ENCODE data around the gene RABL2A. TPM values are rescaled to one million over a fixed set of nuclear protein-coding genes. Genes with fewer than 3 reads are reported as not detected.
"Not testable (repeated sequence)": the region's sequence is repeated elsewhere in the genome, so short reads cannot be mapped to it uniquely, and the experiment has no call there.

The RABL2A gene
- polyA plus RNA-seq, 2 of the 4 experiments (the other 2 are of a cell fraction): 13.0 to 20.8 TPM

DNA sequence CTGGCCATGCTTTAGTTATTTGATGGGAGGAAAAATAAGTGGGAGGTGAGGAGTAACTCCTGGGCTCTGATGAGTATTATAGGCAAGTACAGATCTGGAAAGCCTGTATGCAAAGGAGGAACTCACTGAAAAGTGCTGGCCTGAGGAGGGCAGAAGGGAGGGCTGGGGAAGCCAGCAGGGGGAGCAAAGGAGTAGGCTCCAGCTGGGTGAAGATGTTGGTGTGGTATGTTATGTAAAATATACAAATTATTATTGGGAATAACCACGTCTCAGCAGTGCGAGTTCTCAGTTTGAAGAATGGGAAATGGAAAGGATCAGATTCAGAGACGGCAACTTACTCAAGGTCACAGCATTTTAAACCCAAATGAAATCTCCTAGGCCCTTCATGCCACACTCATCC, 39.9 kb upstream of the RABL2A start:
- CTCF ChIA-PET, H3K4me1 ChIP-seq, H3K4me3 ChIP-seq, POLR2A ChIA-PET, H3K4me2 ChIP-seq, H3K9me3 ChIP-seq, H3K27ac ChIP-seq, FAIRE-seq: not testable (repeated sequence)
- peak in 1 of 2 experiments; percentile 43 for DNase-seq (ENCODE audit: low read depth in 1 of 2, low spot score in 1 of 2)
- 23% methylated on average over 3 of the region's 3 CpGs for WGBS (ENCODE audit: missing lambda C conversion rate)
- ATAC-seq: peak in 1 of 2 experiments; percentile 76; a peak in 1 of 6 replicates
- TF ChIP-seq RAD21 (conservative IDR thresholded peaks at IDR 0.05 in 1 of 2, IDR thresholded peaks at IDR 0.05 in 1 of 2) (peak in 1 of 2 experiments; percentile 12; a peak in 1 of 5 replicates), SMC3 (IDR thresholded peaks at IDR 0.05) (0 out of 3 replicates have a peak, but pooled peaks have one; percentile 7)
- TF ChIP-seq, protein P1, sequence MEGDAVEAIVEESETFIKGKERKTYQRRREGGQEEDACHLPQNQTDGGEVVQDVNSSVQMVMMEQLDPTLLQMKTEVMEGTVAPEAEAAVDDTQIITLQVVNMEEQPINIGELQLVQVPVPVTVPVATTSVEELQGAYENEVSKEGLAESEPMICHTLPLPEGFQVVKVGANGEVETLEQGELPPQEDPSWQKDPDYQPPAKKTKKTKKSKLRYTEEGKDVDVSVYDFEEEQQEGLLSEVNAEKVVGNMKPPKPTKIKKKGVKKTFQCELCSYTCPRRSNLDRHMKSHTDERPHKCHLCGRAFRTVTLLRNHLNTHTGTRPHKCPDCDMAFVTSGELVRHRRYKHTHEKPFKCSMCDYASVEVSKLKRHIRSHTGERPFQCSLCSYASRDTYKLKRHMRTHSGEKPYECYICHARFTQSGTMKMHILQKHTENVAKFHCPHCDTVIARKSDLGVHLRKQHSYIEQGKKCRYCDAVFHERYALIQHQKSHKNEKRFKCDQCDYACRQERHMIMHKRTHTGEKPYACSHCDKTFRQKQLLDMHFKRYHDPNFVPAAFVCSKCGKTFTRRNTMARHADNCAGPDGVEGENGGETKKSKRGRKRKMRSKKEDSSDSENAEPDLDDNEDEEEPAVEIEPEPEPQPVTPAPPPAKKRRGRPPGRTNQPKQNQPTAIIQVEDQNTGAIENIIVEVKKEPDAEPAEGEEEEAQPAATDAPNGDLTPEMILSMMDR (IDR thresholded peaks at IDR 0.05): peak; percentile 32; the same call in 2 of the 3 replicates

DNA sequence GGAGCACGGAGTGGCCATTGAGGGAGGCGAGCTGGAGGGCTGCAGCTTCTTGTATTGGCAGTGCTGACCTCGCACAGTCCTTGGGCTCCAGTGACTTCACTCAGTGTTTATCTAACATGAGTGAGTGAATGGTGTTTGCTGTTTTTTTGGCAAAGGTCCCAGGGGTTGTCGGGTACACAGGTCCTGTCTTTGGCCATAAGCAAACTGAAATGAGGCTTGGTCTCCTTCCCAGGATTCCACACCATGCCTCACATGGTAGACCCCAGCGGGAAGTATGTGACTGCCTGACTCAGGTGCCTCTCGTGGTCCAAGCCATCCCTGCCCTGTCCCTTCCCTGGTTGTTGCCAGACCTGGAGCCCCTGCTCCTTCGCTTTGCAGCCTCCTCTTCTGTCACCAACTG, 37.5 kb upstream of the RABL2A start:
- CTCF ChIA-PET; H3K4me2 ChIP-seq; ATAC-seq; H3K27ac ChIP-seq; H3K9me3 ChIP-seq; H3K4me1 ChIP-seq; DNase-seq (ENCODE audit: low read depth in 1 of 2, low spot score in 1 of 2); POLR2A ChIA-PET; H3K4me3 ChIP-seq; FAIRE-seq: not testable (repeated sequence)
- 63% methylated on average over 4 of the region's 7 CpGs for WGBS (ENCODE audit: missing lambda C conversion rate)

DNA sequence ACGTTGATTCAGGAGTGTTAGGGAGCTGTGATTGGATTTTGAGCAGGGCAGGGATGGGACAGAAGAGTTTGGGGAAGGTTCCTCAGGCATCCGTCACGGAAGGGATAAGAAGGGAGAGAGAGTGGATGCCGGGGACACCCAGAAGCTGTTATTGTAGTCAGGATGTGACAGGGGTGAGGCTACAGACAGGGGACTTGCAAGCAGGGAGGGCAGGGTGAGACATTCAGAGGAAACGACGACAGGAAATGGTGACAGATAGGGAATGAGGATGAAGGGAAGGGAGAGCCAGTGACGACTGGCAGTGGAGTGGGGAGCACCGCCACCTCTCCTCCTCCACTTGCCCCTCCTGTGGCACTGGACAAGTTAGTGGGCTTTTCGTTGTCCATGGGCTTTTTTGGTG, 35.1 kb upstream of the RABL2A start:
- H3K9me3 ChIP-seq; DNase-seq (ENCODE audit: low read depth in 1 of 2, low spot score in 1 of 2); POLR2A ChIA-PET; H3K27ac ChIP-seq; FAIRE-seq; H3K4me1 ChIP-seq; ATAC-seq; H3K4me2 ChIP-seq; H3K4me3 ChIP-seq; CTCF ChIA-PET: not testable (repeated sequence)
- WGBS (ENCODE audit: missing lambda C conversion rate): no CpG with 5 or more reads among the region's 9 CpGs

DNA sequence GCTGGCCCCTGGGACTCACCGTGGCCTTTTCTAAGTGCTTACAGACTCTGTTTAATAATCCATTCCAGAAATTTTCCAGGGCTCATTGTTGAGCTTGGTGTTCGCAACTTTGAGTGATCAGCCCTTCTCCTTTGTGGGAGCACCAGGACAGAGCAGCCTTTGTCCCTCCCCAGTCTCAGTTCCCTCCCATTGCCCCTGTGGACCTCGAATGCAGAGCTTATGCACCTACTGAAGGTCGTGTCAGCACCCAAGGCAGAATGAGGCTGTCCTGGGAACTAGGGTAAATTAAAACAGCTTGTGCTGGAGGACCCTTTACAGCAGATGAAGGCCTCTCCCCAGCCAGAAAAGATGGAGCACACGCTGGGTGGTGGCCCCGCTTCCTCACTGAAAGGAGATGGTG, 33.8 kb upstream of the RABL2A start:
- FAIRE-seq; DNase-seq (ENCODE audit: low read depth in 1 of 2, low spot score in 1 of 2); POLR2A ChIA-PET; H3K9me3 ChIP-seq; H3K27ac ChIP-seq; ATAC-seq; H3K4me3 ChIP-seq; H3K4me2 ChIP-seq; H3K4me1 ChIP-seq; CTCF ChIA-PET: not testable (repeated sequence)
- WGBS (ENCODE audit: missing lambda C conversion rate): 72% methylated on average over 5 of the region's 6 CpGs

DNA sequence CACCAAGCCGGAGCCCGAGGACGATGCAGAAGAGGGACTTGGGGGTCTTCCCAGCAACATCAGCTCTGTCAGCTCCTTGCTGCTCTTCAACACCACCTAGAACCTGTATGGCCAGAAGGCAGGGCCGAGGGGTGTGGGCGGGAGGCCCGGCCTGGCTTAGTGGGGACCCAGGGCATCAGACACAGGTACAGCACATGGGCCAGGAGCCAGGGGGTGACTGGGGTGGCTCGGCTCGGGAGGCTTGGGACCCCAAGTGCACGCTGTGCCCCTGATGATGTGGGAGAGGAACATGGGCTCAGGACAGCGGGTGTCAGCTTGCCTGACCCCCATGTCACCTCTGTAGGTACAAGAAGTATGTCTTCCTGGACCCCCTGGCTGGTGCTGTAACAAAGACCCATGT, 31.3 kb upstream of the RABL2A start:
- H3K4me1 ChIP-seq; H3K27ac ChIP-seq; DNase-seq (ENCODE audit: low read depth in 1 of 2, low spot score in 1 of 2); ATAC-seq; FAIRE-seq; H3K4me3 ChIP-seq; POLR2A ChIA-PET; H3K4me2 ChIP-seq; H3K9me3 ChIP-seq; CTCF ChIA-PET: not testable (repeated sequence)
- WGBS (ENCODE audit: missing lambda C conversion rate): 32% methylated on average over 3 of the region's 10 CpGs

DNA sequence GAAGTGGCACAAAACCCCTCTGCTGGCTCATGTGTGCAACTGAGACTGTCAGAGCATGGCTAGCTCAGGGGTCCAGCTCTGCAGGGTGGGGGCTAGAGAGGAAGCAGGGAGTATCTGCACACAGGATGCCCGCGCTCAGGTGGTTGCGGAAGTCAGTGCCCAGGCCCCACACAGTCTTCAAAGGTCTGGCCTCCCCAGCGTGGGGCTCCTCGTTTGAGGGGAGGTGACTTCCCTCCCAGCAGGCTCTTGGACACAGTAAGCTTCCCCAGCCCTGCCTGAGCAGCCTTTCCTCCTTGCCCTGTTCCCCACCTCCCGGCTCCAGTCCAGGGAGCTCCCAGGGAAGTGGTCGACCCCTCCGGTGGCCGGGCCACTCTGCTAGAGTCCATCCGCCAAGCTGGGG, 29.9 kb upstream of the RABL2A start:
- H3K27ac ChIP-seq; H3K4me1 ChIP-seq; H3K4me3 ChIP-seq; H3K4me2 ChIP-seq; H3K9me3 ChIP-seq; ATAC-seq; POLR2A ChIA-PET; FAIRE-seq; DNase-seq (ENCODE audit: low read depth in 1 of 2, low spot score in 1 of 2); CTCF ChIA-PET: not testable (repeated sequence)
- 94% methylated on average over 3 of the region's 10 CpGs for WGBS (ENCODE audit: missing lambda C conversion rate)

DNA sequence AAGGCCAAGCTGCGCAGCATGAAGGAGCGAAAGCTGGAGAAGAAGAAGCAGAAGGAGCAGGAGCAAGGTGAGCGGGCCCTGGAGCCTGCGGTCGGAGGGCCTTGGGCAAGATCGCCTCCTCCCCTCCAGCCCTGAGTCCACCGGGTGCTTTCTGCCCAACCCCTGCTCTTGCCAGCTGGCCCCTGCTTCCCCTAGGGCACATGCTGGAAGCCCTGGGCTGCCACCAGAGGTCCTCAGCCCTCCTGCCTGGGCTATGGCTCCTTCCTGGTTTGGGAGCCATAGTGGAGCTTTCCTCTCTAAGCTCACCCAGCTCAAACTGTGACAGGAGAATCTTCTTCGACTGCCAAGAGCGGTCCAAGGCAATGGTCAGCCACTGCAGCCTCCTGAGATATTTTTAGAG, 29.5 kb upstream of the RABL2A start:
- ATAC-seq; CTCF ChIA-PET; FAIRE-seq; H3K4me1 ChIP-seq; H3K9me3 ChIP-seq; POLR2A ChIA-PET; H3K4me2 ChIP-seq; H3K4me3 ChIP-seq; H3K27ac ChIP-seq; DNase-seq (ENCODE audit: low read depth in 1 of 2, low spot score in 1 of 2): not testable (repeated sequence)
- WGBS (ENCODE audit: missing lambda C conversion rate): no CpG with 5 or more reads among the region's 9 CpGs

DNA sequence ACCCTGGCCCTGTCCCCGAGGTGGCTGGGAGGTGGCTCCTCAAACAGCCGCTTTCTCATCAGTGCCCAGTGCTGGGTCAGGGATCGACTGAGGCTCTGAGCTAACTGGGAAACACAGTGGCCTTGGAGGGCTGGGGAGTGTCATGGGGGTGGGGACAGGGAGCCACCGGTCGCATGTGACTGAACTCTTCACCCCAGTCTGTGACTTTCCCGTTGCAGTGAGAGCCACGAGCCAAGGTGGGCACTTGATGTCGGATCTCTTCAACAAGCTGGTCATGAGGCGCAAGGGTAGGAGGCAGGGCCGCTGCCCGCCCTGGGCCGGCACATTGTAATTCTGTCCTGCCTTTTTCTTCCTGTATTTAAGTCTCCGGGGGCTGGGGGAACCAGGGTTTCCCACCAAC, 28.9 kb upstream of the RABL2A start:
- ATAC-seq; POLR2A ChIA-PET; DNase-seq (ENCODE audit: low read depth in 1 of 2, low spot score in 1 of 2); H3K4me2 ChIP-seq; H3K27ac ChIP-seq; H3K4me1 ChIP-seq; CTCF ChIA-PET; H3K9me3 ChIP-seq; FAIRE-seq; H3K4me3 ChIP-seq: not testable (repeated sequence)
- 88% methylated on average over 10 of the region's 13 CpGs for WGBS (ENCODE audit: missing lambda C conversion rate)

DNA sequence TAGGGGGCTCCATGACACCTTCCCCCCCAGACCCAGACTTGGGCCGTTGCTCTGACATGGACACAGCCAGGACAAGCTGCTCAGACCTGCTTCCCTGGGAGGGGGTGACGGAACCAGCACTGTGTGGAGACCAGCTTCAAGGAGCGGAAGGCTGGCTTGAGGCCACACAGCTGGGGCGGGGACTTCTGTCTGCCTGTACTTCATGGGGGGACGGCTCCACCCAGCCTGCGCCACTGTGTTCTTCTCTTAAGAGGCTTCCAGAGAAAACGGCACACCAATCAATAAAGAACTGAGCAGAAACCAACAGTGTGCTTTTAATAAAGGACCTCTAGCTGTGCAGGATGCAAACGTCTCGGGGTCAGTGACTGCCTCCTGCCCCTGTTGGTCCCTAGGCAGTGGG, 28.3 kb upstream of the RABL2A start:
- FAIRE-seq; H3K4me3 ChIP-seq; H3K9me3 ChIP-seq; H3K27ac ChIP-seq; CTCF ChIA-PET; ATAC-seq; POLR2A ChIA-PET; DNase-seq (ENCODE audit: low read depth in 1 of 2, low spot score in 1 of 2); H3K4me1 ChIP-seq; H3K4me2 ChIP-seq: not testable (repeated sequence)
- 90% methylated on average over 4 of the region's 9 CpGs for WGBS (ENCODE audit: missing lambda C conversion rate)

DNA sequence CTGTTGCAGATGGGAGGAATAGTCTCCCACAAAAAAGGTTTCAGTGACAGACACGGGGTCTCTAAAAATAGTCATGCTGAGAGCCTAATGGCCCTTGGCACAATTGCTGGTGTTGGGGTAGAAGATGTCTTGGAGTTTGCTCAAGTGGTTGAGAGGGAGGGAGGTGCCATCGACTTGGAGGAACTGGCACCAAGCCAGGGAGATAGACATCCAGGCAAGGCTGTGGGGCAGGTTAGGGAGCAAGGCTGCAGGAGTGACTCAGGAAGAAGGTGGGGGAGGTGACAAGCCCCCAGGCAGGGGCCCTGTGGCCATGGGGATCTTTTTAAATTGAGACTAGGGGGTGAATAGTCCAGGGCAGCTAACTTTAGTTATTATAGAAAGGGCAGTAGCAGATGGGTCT, 27.9 kb upstream of the RABL2A start:
- H3K4me2 ChIP-seq; FAIRE-seq; POLR2A ChIA-PET; ATAC-seq; H3K4me3 ChIP-seq; CTCF ChIA-PET; H3K4me1 ChIP-seq; H3K9me3 ChIP-seq; DNase-seq (ENCODE audit: low read depth in 1 of 2, low spot score in 1 of 2); H3K27ac ChIP-seq: not testable (repeated sequence)
- WGBS (ENCODE audit: missing lambda C conversion rate): 18% methylated on average over 1 of the region's 2 CpGs

All from A549 (cell line).